Nephron progenitor cell (in vitro differentiated cells): ENCODE measurements around the gene RIMBP2.

Source experiments
- DNase-seq: peaks from one replicate; pipeline ENCODE4 v3.0.0; 2021
- H3K27ac Mint-ChIP-seq: 2 replicates; pipeline ENCODE4 v1.8.0; 2021; ENCODE audit warnings: mild to moderate bottlenecking, moderate library complexity, mixed read lengths
- H3K27me3 Mint-ChIP-seq: 2 replicates; pipeline ENCODE4 v1.8.0; 2021; ENCODE audit warnings: mild to moderate bottlenecking, low read depth, mixed read lengths; ENCODE audit not compliant: poor library complexity
- H3K36me3 Mint-ChIP-seq: 2 replicates; pipeline ENCODE4 v1.8.0; 2021; ENCODE audit warnings: low read depth, mixed read lengths
- H3K4me1 Mint-ChIP-seq: 2 replicates; pipeline ENCODE4 v1.8.0; 2021; ENCODE audit warnings: mixed read lengths
- H3K4me3 Mint-ChIP-seq: 2 replicates; pipeline ENCODE4 v1.8.0; 2021; ENCODE audit warnings: mild to moderate bottlenecking, moderate library complexity, mixed read lengths
- H3K9me3 Mint-ChIP-seq: 2 replicates; pipeline ENCODE4 v1.8.0; 2021; ENCODE audit warnings: mild to moderate bottlenecking, moderate library complexity, mixed read lengths
- CTCF ChIP-seq: fragments of 200-600 bp; sonication (generic); IDR thresholded peaks from 2 replicates; pipeline ENCODE4 v1.5.0; 2021; ENCODE audit warnings: antibody characterized with exemption

RIMBP2 gene

GRCh38 chr12:130658145-130658911, 57.8 kb downstream of the RIMBP2 start:
- Mint-ChIP-seq H3K27me3 (peaks cover 11% of the 10 kb centered on the region), H3K4me3 (no peak overlapping the region), H3K9me3 (peaks cover 14% of the 10 kb centered on the region), H3K36me3 (no peaks in the 10 kb centered on the region), H3K4me1 (peaks cover 46% of the 10 kb centered on the region), H3K27ac (peak overlapping the region; percentile 78)
- DNase-seq = no peak
- no peak for TF ChIP-seq CTCF

DNA sequence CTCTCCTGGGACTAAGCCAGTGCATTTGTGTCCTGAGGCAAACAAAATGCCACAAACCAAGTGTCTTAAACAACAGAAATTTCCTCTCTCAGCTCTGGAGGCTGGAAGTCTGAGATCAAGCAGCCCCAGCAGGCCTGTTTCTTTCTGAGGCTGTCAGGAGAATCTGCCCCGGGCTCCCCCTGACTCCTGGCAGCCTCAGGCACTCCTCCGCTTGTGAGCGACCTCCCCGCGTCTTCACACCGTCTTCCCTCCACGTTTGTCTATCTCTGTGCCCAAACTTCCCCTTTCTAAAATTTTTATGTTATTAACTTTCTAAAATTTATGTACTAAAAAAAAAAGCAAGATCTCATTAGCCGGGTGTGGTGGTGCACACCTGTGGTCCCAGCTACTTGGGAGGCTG, 59.7 kb downstream of the RIMBP2 start:
- Mint-ChIP-seq H3K4me3 (no peak overlapping the region), H3K9me3 (peaks cover 15% of the 10 kb centered on the region), H3K36me3 (no peaks in the 10 kb centered on the region), H3K4me1 (peaks cover 37% of the 10 kb centered on the region), H3K27ac (no peak overlapping the region), H3K27me3 (peaks cover 7% of the 10 kb centered on the region)
- TF ChIP-seq CTCF = no peak
- no peak for DNase-seq

DNA sequence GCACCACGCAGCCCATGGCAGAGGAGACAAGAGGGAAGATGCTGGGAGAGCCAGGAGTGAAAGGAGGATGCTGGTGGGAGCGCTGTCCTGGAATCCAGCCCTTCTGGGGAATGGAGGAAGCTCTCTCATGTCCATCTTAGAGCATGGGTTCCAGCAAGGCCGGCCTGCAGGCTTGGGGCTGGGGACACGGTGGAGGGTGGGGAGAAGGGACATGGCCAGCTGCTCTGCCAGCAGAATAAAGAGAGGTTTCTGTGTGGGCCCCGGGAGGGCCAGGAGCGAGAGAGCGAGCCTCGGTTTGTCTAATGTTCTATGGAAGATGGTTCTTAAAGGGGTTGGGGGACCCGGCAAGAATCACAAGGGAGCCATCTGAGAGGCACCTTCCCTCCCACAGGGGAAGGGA, 60.2 kb downstream of the RIMBP2 start:
- peaks cover 7% of the 10 kb centered on the region for H3K27me3 Mint-ChIP-seq
- H3K4me3 Mint-ChIP-seq = no peak overlapping the region
- H3K9me3 Mint-ChIP-seq = peaks cover 15% of the 10 kb centered on the region
- no peak for DNase-seq
- H3K27ac Mint-ChIP-seq = no peak overlapping the region
- H3K4me1 Mint-ChIP-seq = peaks cover 40% of the 10 kb centered on the region
- no peaks in the 10 kb centered on the region for H3K36me3 Mint-ChIP-seq
- no peak for TF ChIP-seq CTCF

DNA sequence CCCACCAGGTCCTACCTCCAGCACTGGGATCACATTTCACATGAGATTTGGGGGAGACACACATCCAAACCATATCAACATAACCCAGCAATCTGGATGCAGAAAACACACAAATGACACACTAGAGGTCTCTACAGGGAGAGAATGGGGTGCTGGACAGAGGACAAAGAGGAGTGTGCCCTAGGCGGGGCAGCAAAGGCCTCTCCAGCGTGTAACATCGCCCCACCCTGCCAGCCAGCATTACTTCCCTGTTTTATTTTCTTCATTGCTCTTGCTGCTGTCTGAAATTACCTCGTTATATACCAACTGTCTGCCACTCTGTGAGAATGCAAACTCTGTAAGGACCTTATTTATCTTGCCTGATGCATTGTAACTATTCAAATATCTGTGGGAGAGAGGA, 61.1 kb downstream of the RIMBP2 start:
- Mint-ChIP-seq H3K27ac (no peak overlapping the region), H3K4me1 (peaks cover 49% of the 10 kb centered on the region), H3K27me3 (peaks cover 7% of the 10 kb centered on the region), H3K4me3 (no peak overlapping the region), H3K9me3 (peaks cover 15% of the 10 kb centered on the region), H3K36me3 (no peaks in the 10 kb centered on the region)
- DNase-seq = no peak
- no peak for TF ChIP-seq CTCF

DNA sequence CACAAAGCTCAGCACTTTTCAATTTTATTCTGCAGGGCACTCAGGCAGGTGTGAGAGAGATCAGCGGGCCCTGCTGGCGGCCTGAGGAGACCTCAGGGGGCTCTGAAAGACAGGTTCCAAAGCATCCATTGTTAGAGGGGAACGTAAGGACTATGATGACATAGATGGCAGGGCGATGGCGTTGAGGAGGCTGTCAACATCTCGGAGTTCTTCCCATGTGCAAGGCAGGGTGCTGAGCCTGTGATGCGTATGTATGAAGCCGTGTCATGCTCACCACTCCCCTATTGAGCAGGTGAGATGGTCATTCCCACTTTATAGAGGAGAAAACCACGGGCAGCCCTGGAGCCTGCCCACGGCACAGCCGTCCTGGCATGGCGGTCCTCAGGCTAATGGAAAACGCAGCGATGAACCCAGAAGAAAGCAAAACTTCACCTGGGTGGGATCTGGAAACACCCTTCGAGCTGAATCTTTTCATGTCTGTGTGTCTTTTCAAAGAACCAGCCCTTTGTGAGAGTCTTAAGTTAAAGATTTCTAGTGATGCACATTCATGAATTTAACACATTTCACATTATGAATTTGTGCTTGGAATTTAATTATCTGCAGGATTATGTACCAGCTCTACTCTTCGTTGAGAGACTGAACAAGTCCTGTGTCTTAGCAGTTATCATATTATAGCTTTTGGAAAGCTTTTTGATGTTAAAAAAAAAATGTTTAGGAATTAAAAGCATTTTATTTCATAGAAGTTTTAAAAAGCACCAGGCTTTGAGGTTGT, 64.7 kb downstream of the RIMBP2 start:
- DNase-seq = no peak
- TF ChIP-seq CTCF = no peak
- Mint-ChIP-seq H3K27me3 (peaks cover 2% of the 10 kb centered on the region), H3K4me1 (peaks cover 49% of the 10 kb centered on the region), H3K36me3 (no peaks in the 10 kb centered on the region), H3K4me3 (no peak overlapping the region), H3K27ac (no peak overlapping the region), H3K9me3 (peaks cover 15% of the 10 kb centered on the region)
